VCaP (cell line): Measurements from ENCODE around the gene SEC14L6.

Experiments used
- H3K27ac ChIP-seq: fragments of 450-650 bp; 2 replicates; pipeline ENCODE4 v1.5.1; 2017
- CTCF ChIP-seq: fragments of 450-650 bp; conservative IDR thresholded peaks from 2 replicates; pipeline ENCODE4 v1.5.1; 2017; ENCODE audit warnings: mild to moderate bottlenecking, moderate library complexity

The SEC14L6 gene

GRCh38 chr22:30486661-30487115 lies 59.9 kb downstream of the SEC14L6 start:
- no peak for TF ChIP-seq CTCF
- H3K27ac ChIP-seq = peak overlapping the region; percentile 88

- TF ChIP-seq CTCF = no peak
- peak overlapping the region; percentile 88 for H3K27ac ChIP-seq
Observed at GRCh38 chr22:30486118-30486517, 60.4 kb downstream of the SEC14L6 start.

- TF ChIP-seq CTCF = peak; percentile 84
- peak overlapping the region; percentile 88 for H3K27ac ChIP-seq
Observed at GRCh38 chr22:30485362-30485988, 61.1 kb downstream of the SEC14L6 start.

GRCh38 chr22:30483169-30483568 lies 63.4 kb downstream of the SEC14L6 start:
- TF ChIP-seq CTCF = no peak
- H3K27ac ChIP-seq = no peak overlapping the region

GRCh38 chr22:30481711-30482110 lies 64.8 kb downstream of the SEC14L6 start:
- TF ChIP-seq CTCF = no peak

GRCh38 chr22:30479981-30480380 lies 66.6 kb downstream of the SEC14L6 start:
- H3K27ac ChIP-seq = no peak overlapping the region
- no peak for TF ChIP-seq CTCF

More at GRCh38 chr22:30481711-30482110, 64.8 kb downstream of the SEC14L6 start:
- no peak overlapping the region for H3K27ac ChIP-seq

GRCh38 chr22:30474683-30475424 lies 71.7 kb downstream of the SEC14L6 start:
- no peak for TF ChIP-seq CTCF
- H3K27ac ChIP-seq = no peak overlapping the region
